GM18873 (cell line): ENCODE data around the gene POLR3A.
"Not testable (repeated sequence)": the region's sequence is repeated elsewhere in the genome, so short reads cannot be mapped to it uniquely, and the experiment has no call there.

Source experiments
- ATAC-seq: cut with Tn5 transposase; IDR thresholded peaks from one replicate; pipeline ENCODE4 v1.9.1; 2021; ENCODE audit warnings: mild to moderate bottlenecking, moderate library complexity, moderate number of reproducible peaks; ENCODE audit not compliant: unreplicated experiment, low FRiP score

POLR3A gene

DNA sequence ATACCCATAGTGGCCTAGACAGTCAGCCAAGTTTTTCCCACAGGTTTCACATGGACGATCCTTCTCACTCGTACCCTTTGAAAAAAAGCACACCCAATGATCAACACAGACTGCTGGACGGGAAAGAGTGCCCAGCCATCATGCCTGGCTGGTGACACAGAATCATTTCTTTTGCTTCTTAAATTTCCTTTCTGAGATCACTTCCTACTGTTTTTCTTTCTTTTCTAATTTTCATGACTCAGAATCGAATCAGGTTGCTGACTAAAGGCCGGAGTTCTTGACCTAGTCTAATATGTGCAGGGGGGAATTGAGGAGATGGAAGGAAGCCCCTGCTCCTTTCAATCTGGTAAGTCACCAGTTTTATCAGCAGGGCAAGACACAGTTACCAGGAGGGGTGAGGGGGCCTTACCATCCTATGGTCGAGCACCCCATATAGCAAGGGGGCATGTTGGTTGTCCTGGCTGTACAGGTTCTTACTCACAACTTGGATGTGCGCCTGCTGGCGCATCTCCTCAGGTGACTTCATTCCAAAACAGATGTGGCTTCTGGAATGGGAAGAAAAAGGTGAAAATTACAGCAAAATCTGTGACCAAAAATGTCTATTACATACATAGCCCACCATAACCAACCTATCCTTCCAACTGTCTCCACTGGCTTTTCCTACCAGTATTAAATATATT, 3.5 kb downstream of the POLR3A start:
- no peak for ATAC-seq

GRCh38 chr10:78023741-78024140, 5.6 kb downstream of the POLR3A start:
- ATAC-seq = no peak

- no peak for ATAC-seq
Measured at GRCh38 chr10:78021201-78021600, 8.1 kb downstream of the POLR3A start.

DNA sequence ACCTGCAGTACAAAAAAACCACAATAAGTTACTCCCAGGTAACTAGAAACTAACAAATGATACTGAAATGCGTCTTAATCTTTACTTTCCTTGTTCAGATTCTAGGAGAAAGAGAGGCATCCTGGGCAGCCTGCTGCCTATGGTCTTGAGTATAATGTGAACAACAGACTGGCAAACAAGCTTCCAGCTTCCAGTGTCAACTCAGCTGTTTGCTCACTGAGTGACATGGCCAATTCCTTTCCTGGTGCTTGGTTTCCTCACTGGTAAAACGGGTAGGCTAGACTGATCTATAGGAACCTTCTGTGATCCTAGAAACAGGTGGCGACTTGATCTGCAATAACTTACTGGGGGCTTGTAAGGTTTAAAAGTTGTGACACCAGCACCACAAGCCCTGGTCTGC, 10.1 kb downstream of the POLR3A start:
- ATAC-seq = no peak

DNA sequence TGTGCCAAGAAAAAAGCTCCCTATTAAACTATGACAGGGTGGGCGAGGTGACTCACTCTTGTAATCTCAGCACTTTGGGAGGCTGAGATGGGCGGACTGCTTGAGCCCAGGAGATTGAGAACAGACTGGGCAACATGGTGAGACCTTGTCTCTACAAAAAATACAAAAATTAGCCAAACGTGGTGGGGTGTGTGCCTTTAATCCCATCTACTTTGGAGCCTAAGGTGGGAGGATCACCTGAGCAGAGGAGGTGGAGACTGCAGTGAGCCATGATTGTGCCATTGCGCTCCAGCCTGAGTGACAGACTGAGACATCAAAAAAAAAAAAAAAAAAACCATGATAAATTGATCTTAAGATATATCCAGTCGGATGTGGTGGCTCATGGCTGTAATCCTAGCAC, 11.5 kb downstream of the POLR3A start:
- ATAC-seq = no peak

- ATAC-seq = no peak
Measured at GRCh38 chr10:78015546-78015945, 13.8 kb downstream of the POLR3A start.

GRCh38 chr10:78013564-78013963, 15.8 kb downstream of the POLR3A start:
- ATAC-seq = no peak

- ATAC-seq = no peak
Measured at GRCh38 chr10:78011065-78011464, 18.2 kb downstream of the POLR3A start.

DNA sequence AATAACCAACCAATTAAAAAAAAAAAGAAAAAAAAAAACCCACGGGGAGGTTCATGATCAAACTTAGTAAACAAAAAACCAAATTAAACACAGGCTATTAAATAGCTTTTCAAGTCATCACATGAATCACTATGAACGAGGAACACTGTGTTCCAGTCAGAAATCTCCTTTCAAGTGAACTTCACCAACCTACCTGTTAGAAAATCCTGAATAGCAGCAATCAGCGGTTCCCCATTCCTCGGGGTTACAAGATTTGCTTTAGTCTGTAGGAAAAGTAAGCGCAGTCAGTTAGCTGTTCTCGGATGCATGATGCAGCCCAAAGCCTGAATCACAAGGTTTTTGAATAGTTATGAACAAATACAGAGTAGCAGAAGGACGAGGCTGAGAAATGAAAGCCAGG, 19.0 kb downstream of the POLR3A start:
- no peak for ATAC-seq

DNA sequence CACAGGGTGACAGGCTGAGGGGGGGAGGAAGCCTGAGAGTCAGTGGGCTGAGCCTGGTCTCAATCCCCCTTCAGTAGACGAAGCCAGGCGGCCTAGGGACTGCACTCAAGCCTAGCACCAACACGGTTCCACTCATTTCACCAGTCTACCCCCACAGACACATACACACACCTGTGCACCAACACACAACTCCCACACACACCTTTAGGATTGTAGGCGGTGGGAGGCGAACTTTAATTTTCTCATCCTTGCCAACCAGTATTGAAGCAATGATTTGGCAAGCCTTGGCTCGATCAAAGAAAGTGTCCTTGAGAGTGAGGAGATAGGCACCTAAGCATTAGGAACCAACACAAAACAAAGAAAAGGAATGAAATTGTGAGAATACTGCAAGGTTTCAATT, 19.7 kb downstream of the POLR3A start:
- ATAC-seq = no peak

DNA sequence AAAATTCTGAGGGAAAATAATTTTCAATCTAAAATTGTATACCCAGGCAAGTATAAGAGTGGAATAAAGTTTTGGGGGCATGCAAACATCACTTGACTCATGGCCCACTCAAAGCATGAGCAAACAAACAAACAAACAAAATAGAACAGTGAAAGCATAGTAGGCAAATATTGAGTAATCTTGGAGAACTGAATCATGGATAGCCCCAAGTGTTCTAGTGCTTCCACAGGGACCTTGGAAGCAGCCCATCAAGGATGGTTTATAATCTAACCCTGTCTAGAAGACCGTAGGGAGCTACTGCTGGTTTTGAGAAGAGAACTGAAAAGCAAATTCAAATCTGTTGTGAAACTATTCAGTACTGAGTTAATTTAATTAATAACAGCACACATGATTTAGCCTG, 22.1 kb downstream of the POLR3A start:
- no peak for ATAC-seq

DNA sequence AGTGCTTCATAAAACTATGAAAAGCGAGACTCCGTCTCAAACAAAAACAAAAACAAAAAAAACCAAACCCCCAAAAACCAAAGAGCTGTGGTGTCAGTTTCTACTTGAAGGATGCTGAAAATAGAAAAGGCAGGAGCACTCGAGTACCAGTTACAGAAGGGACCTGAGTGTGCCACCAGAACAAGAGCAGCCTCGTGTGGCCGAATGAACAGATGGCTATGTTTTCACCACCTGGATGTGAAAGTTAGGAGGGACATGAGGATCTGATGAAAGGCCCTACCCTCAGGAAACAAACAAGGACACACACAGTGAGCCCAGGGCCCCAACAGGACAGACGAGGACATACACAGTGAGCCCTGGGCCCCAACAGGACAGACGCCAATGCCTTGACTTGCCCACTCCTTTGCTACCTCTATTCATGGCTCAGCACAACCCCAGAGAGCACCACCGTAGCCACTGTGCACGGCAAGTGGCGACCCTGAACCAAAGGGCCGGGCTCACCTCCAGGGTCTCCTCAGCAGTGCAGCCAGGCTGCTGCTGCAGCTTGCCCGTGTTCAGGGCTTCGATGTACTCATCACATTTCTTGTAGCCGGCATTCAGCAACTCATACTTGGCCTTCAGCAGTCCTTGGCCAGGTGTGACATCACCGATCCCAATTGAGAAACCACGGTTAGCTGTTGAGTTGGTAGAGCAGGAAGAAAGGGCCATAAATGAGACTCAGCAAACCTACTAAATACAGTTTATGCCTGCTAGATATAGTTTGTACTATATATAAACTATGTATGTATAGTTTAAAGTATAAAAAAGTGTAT, 24.9 kb downstream of the POLR3A start:
- no peak for ATAC-seq

DNA sequence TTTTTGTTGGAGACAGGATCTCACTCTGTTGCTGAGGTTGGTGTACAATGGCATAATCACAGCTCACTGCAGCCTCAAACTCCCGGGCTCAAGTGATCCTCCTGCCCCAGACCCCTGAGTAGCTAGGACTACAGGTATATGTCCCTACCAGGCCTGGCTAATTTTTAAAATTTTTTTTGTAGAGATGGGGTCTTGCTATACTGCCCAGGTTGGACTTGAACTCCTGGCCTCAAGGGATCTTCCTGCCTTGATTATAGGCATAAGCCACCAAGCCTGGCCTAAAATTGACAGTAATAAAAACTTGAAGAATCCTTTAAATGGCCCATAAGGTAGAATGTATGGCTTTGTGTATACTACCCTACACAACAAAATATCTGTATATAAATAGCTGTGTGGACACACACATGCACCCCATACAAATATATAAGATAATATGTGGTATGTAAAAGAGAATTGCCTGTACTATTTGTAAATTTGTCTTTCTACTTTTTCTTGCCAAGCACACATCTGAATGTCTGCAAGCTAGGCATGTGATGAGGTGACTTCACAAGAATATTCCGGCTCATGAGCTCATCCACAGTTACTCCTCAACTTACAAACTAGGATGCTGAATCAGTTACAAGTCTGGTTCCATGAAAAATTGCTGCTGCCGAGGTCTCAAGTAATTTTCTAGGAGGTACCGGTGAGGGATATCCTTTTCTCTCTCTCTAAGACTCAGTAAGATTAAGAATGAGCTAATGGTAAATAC, 26.6 kb downstream of the POLR3A start:
- no peak for ATAC-seq

DNA sequence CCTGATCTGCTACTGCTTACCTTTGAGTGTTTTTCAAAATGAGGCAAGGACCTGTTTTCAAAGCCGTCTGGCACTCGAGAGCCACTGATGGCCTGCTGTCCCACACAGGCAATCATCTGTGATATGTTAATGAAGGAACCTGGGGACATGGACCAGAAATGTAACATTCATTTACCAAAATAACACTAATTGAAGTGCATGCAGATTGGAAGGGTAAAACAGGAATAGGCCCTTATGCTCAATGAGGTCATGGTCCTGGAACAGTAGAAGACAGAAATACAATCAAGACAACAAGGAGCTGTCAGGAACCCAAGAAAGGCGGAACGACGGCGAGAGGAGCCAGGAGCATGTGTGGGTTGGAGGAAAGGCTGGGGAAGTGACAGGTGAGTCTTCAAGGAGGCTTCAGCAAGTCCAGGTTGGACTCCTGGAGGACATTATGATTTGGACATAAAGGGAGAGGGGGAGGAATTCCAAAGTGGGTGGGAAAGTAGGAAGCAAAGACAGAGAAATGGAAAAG, 28.3 kb downstream of the POLR3A start:
- ATAC-seq = no peak

GRCh38 chr10:78000206-78000605, 29.1 kb downstream of the POLR3A start:
- ATAC-seq = no peak

DNA sequence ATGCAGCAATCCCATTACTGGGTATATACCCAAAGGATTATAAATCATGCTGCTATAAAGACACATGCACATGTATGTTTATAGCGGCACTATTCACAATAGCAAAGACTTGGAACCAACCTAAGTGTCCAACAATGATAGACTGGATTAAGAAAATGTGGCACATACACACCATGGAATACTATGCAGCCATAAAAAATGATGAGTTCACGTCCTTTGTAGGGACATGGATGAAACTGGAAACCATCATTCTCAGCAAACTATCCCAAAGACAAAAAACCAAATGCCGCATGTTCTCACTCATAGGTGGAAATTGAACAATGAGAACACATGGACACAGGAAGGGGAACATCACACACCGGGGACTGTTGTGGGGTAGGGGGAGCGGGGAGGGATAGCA, 30.5 kb downstream of the POLR3A start:
- not testable (repeated sequence) for ATAC-seq

GRCh38 chr10:77993620-77994019, 35.7 kb downstream of the POLR3A start:
- ATAC-seq = no peak

GRCh38 chr10:77989081-77989724, 40.1 kb downstream of the POLR3A start:
- no peak for ATAC-seq

DNA sequence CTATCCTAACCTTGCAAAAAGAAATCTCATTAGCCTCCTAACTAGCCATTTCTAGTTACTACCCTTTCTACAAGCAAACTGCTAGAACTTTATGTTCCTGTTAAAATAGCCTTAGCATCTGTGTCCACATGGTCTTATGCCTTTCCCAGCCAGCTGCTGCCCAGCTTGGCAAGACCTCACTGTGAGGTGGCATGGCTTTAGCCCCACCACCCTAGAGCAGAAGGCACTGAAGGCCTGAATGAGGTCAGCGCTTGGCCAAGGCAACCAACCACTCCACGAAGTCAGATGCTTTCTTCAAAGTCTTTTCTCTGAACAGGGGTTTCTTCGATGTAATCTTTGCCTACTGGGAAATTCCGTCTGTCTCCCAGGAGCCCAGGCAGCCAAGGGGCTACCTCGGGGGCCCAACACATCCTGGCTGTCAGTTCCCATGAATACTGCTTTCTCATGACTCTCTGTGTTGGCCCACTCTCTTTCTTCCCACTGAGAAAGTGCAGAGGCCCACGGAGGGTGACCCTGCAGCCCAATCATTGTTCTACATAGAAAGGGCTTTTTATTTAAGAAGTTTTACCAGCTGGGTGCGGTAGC, 41.6 kb downstream of the POLR3A start:
- no peak for ATAC-seq

DNA sequence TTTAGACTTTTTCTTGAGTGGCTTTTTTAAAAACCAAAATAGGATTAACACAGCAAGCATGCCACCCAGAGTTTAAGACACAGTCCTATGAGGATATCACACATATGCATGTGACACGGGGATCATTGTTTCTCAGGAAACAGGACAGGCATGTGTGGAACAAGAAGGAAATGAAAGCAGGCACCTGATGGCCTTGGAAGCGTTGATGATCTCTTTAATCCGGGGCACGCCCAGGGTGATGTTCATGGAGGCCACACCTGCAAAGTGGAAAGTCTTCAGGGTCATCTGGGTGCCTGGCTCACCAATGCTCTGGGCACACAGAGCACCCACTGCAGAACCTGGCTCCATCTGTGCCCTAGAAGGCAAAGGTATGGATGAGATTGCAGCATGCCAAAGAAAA, 44.3 kb downstream of the POLR3A start:
- ATAC-seq = no peak
